Measurements from ENCODE around the gene SIGLEC9.
"Not testable (repeated sequence)": the region's sequence is repeated elsewhere in the genome, so short reads cannot be mapped to it uniquely, and the experiment has no call there.

The SIGLEC9 gene

GRCh38 chr19:51124216-51124615 lies 490 bp upstream of the SIGLEC9 start:
- DNase-seq: no peak

GRCh38 chr19:51125421-51126075 lies 842 bp downstream of the SIGLEC9 start:
- no peak for DNase-seq

GRCh38 chr19:51127032-51127431 lies 2.3 kb downstream of the SIGLEC9 start:
- no peak for DNase-seq

GRCh38 chr19:51127755-51128154 lies 3.0 kb downstream of the SIGLEC9 start:
- no peak for DNase-seq

- DNase-seq: no peak
These were observed 3.5 kb downstream of the SIGLEC9 start for GRCh38 chr19:51128227-51128626.

- no peak for DNase-seq
These were observed 5.0 kb downstream of the SIGLEC9 start for GRCh38 chr19:51129716-51130115.

GRCh38 chr19:51131780-51132680 lies 7.3 kb downstream of the SIGLEC9 start:
- DNase-seq: peak; percentile 25

GRCh38 chr19:51135004-51135403 lies 10.3 kb downstream of the SIGLEC9 start:
- no peak for DNase-seq

- DNase-seq: no peak
These were observed 11.5 kb downstream of the SIGLEC9 start for GRCh38 chr19:51135986-51136762.

GRCh38 chr19:51136851-51137551 lies 12.3 kb downstream of the SIGLEC9 start:
- DNase-seq: no peak

GRCh38 chr19:51137792-51138425 lies 13.2 kb downstream of the SIGLEC9 start:
- no peak for DNase-seq

- no peak for DNase-seq
These were observed 13.9 kb downstream of the SIGLEC9 start for GRCh38 chr19:51138549-51138979.

- DNase-seq: no peak
These were observed 14.8 kb downstream of the SIGLEC9 start for GRCh38 chr19:51139299-51140014.

- DNase-seq: no peak
These were observed 15.7 kb downstream of the SIGLEC9 start for GRCh38 chr19:51140441-51140840.

GRCh38 chr19:51141181-51141580 lies 16.5 kb downstream of the SIGLEC9 start:
- no peak for DNase-seq

GRCh38 chr19:51142119-51142518 lies 17.4 kb downstream of the SIGLEC9 start, which contains the start of gene SIGLEC7:
Gene SIGLEC7, plus strand, starts transcription at chr19:51142301. Its CDS starts 69 bp downstream, at chr19:51142370.
- no peak for DNase-seq

GRCh38 chr19:51142809-51143475 lies 18.2 kb downstream of the SIGLEC9 start:
- DNase-seq: not testable (repeated sequence)

GRCh38 chr19:51143486-51143885 lies 18.8 kb downstream of the SIGLEC9 start:
- DNase-seq: no peak

GRCh38 chr19:51144482-51145045 lies 19.9 kb downstream of the SIGLEC9 start:
- no peak for DNase-seq

GRCh38 chr19:51145916-51146493 lies 21.3 kb downstream of the SIGLEC9 start:
- DNase-seq: no peak

Measured in central memory CD4-positive, alpha-beta T cell (primary cell).